NCI-H774 (cell line): ENCODE data around the gene SEC22A.

Source experiments
- DNase-seq: peaks from one replicate; lab custom pipeline; 2025; lab: John Stamatoyannopoulos, UW

Gene SEC22A

DNA sequence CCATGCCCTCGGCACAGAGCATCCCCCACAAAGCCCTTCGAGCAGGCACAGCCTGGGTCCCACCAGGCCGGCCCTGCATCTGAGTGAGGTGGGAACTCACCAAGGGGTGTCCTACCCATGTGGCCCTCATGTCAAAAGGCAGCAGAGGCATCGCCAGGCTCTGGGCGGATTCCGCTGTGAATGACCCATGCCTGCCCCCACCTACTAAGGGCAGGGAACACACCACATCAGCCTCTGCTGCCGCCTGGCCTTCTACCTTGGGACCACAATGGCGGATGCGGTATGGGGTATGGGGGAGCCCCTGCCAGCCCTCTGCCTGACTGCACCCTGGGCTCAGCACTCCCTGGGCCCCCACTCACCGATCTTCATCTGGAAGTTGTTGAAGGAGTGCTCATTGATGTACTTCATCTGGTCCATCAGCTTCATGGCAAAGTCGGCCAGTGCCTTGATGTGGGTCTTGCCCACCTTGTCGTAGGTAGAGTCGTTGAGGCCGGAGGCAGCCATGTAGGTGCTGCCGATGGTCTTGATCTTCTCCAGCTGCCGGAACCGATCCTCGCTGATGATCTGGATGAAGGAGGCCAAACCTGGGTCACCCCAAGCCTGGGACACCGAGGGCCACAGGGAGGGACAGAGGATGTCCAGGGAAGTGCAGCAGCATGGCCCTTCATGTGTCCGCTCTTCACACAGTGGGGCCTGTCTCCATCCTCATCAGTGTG is 87.8 kb downstream of the SEC22A start:
- DNase-seq = no peak

DNA sequence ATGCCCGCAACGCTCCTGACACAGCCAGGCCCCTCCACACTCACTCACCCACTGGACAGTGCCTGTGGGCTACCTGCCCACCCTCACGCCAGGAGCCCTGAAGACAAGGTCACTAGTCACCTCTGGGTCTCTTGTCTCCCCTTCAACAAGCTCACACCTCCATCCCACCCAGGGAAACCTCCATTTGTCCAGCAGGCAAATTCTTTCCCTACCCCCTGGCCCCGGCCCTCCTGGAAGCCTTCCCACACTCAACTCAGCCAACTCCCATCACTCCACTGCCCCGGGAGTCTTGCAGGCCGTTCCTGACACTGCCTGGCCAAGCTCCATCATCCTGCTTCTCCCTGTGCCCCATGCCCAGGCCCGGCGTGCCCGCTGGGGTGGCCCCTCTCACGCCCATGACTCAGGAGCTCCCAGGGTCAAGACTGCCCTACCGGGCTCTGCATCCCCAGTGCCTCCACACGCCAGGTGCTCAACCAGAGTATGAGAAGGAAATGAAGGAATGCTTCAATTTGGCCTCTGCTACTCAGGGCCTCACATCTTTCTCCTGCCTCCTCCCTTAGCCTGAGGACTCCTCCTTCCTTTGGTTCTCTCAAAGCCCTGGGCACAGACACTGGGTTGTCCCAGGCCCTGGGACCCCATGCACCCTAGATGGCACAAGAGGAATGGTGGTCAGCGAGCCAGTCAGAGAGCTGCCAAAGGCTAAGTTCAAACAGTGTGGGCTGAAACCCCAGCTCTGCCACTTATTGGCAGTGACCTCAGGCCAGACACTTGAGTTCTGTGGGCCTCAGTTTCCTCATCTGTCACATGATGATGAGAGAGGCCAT is 88.6 kb downstream of the SEC22A start:
- DNase-seq = no peak

- no peak for DNase-seq
These were observed 89.2 kb downstream of the SEC22A start for GRCh38 chr3:123290962-123291361.

- DNase-seq = no peak
These were observed 89.7 kb downstream of the SEC22A start for GRCh38 chr3:123291404-123291803.

- no peak for DNase-seq
These were observed 90.9 kb downstream of the SEC22A start for GRCh38 chr3:123292321-123293310.

- no peak for DNase-seq
These were observed 92.7 kb downstream of the SEC22A start for GRCh38 chr3:123294296-123294938.

DNA sequence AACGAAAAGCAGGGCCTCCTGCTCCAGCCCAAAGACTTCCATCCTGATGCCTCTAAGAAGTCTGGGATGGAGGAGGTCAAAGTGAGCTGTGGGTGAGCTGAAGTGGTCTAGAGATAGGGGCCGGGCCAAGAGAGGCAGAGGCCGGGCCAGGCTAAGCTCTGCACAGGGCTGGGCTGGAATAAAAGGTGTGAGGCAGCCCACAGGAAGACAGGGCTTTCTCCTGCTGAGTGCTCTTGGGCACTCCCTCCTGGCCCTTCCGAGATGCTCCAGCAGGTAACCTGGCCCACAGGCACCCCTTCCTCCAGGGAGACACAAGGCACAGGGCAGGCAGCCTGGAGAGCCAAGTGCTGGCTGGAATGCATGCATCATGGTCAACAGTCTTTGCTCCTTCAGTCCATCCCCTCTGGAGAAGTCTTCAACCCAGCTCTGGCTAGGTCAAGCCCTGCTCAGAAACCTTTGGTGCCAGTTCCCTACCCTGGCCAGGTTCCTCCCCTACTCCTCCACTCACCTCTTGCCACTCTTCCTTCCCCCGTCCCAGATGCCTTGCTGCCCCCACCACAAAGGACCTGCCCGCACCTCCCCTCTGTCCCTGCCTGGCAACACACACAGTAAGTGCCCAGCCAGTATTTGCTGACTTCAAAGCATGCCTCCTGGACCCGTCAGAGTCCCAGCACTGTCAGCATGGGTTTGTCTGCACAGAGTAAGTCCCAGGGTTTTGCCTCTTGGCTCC is 93.6 kb downstream of the SEC22A start:
- no peak for DNase-seq

DNA sequence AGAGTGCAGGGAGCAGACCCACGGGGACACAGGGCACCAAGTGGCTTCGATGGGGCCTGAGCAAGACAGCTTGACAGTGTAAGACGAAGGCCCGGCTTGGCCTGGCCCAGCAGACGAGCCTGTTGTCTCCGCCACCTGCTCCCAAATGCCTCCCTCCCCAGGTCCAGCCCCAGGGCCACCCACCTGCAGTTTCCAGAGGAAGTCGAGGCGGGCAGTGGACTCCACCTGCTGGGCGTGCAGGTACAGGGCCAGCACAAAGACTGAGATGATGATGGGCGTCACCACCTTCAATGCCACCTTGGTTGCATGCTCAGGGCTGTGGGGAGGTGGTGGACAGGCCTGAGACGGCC is 94.1 kb downstream of the SEC22A start:
- no peak for DNase-seq

GRCh38 chr3:123296261-123296660 is 94.5 kb downstream of the SEC22A start:
- DNase-seq = no peak

GRCh38 chr3:123296836-123297626 is 95.3 kb downstream of the SEC22A start:
- DNase-seq = no peak

DNA sequence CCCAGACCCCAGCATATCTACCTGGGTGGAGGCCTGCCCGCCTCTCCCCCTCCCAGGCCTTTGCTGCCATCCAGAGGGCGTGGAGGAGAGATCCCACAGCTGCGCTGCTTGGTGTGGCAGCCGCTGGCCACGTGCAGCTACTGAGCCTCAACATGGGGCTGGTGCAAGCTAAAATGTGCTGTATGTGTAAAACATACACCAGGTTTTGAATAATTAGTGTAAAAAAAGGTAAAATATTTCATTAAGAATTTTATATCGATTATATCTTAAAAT is 95.8 kb downstream of the SEC22A start:
- no peak for DNase-seq

- DNase-seq = no peak
These were observed 97.2 kb downstream of the SEC22A start for GRCh38 chr3:123298903-123299302.

DNA sequence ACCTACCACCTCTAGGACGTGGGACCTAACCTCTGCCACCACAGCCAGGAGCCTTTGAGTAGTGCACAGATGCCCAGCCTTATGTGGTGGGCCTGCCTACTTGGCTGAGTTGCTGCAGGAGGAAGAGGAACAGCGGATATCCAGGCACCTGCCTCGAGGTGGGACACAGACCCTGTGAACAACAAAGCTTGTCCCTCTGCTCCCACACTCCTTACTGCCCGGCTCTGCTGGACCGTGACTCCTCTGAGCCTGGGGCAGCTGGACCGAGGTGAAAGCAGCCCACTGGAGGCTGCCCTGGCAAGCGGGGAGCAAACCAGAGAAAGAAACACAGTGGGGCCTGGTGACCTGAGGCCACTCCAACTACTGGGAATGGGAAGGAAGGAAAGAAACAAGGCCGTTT is 97.8 kb downstream of the SEC22A start:
- no peak for DNase-seq

DNA sequence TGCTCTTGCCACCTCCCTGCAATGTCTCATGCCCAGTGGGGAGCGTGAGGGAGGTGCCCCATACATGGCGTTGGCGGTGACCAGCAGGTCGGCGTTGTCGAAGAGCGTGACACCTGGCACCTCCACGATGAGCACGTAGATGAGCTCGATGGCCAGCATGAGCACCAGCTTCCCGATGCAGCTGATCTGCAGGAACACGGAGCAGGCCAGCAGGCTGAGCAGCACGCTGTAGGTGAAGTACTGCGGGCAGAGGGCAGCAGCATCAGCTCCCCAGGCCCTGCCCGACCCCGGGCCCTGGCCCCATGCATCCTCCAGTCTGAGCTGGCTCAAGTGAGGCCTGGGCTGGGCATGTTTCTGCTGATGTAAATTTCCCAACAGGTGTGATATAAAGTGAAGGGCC is 98.3 kb downstream of the SEC22A start:
- DNase-seq = no peak

DNA sequence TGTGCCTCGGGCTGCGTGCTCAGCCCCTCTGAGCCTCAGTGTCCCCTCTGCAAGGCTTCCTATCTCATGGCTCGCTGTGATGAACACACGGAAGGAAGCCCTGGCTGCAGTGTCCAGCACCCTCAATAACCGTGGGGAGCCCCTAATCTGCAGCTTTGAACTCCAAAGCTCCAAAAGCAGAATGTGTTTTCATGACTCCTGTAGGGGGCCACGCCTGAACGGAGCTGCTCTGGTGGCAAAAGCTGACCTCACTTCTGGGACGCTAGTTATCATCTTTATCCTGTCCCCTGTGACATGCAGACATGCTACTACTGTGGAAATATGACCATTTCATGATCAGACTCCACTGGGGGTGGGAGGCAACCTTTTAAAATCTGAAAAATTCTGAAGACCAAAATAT is 98.8 kb downstream of the SEC22A start:
- no peak for DNase-seq

DNA sequence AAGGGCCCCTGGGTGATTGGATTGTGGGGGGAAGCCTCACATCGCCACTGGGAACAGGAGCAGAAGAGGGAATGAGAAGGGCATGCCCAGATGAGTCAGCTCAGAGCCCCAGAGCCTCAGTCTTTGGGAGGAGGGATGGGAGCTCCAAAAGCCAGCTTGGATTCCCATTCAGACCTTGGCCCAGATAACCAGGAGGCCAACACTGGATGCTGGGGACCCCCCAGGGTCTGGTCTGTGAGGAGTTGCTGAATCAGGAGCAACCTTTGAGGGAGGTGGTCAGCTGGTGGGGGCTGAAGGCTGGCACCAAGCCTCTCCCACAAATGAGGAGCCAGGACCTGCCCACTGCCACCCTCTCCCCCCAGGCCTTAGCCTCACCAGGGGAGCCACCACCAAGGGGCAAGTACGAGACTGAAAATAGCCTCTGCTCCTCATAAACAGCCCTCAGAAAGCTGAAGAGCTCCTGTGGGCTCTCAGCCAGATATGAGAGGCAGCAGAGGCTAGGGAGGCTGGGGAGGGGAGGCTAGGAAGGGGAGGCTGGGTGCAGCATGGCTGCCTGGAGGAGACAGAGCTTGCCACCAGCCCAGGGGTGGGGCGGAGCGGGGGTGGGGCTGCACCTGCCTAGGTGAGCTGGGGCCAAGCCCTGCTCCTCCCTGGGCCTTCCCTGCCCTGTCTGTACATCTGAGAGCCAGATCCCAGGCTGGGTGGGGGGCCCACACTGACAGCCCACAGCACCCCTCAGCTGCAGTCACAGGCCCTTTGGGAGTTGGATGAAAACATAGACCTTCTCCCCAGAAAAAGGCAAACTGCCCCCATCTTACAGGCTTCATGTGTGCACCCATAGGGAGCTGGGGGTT is 99.8 kb downstream of the SEC22A start:
- no peak for DNase-seq

DNA sequence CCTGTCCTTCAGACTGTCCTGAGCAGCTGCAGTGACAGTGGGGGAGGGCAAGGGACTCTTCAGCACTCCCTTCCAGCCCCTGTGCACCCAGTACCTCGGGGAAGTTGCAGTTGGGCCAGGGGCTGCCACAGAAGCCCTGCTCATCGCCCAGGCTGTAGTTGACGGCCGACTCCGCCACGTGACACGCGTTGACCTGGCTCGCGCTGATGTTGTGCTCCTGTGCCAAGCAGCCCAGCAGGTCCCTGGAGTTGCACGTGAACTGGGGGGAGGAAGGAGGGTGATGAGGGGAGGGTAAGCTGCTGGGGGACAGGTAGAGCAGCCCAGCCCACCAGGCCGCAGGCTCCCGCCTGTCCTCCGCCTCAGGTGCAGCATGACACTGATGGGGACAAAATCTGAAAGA is 101.2 kb downstream of the SEC22A start:
- no peak for DNase-seq

DNA sequence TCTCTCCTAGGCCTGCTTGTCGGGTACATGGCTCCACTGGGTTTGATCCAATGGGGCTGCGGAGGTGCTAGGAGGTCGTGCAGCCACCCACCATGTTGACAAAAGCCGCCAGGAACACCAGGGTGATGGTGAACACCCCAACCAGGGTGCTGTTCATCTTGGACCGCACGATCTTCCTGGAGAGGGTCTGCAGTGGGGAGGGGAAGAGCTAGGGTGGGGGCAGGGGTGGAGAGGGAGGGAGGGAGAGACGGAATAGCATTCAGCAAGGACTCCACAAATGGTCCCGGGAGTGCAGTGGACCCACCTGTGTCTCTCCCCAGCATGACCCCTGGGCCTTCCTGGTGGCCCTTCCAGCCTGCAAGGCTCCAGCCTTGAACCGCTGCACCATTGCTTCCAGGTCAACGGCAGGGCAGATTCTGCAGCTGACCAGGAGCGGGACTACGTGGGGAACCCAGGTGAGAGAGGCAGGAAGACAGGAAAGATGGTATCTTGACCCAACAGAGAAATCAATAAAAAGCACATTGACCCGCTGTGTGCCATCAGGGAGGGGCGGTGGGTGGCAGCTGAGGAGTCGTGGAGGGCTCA is 102.3 kb downstream of the SEC22A start:
- no peak for DNase-seq

DNA sequence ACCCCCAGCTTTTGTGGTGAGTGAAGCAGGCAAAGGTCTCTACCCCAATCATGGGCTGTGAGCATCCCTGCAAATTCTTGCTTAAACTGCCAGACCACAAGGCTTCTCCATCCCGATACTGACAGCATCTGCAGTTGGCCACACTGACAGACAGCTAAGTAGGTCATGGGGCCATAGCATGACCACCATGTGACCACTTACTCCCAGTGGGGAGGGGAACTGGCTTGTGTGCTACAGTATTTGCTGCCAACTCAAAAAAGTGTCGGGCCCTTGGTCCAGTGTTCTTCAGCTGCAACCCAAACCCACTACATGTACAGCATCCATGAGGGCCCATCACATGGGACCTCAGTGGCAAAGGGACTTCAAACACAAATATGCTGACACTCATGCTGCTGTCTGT is 103.4 kb downstream of the SEC22A start:
- no peak for DNase-seq
